ENCODE results near the gene S100A2. TPM values are rescaled to one million over a fixed set of nuclear protein-coding genes. Genes with fewer than 3 reads are reported as not detected.
"Not testable (repeated sequence)": the region's sequence is repeated elsewhere in the genome, so short reads cannot be mapped to it uniquely, and the experiment has no call there.

Gene S100A2
- total RNA-seq, 4 donors from 2014 or later = 949 to 3,544 (median 1,180) TPM

GRCh38 chr1:153587314-153587713 lies 21.7 kb upstream of the S100A2 start:
- intact Hi-C loops (cut with DNase I) = no loop called here
- 76 to 82% methylated on average over 5 of the region's 5 CpGs for WGBS, 2 donors
- H3K36me3 ChIP-seq = no peaks in the 10 kb centered on the region
- no peak for DNase-seq
- H3K27me3 ChIP-seq = no peaks in the 10 kb centered on the region
- TF ChIP-seq POLR2A (IDR thresholded peaks at IDR 0.05) = no peak
- TF ChIP-seq CTCF (IDR thresholded peaks at IDR 0.05) = no peak
- no peaks in the 10 kb centered on the region for H3K9me3 ChIP-seq
- no peaks in the 10 kb centered on the region for H3K4me1 ChIP-seq
- H3K27ac ChIP-seq = no peak overlapping the region
- H3K4me3 ChIP-seq = no peak overlapping the region

DNA sequence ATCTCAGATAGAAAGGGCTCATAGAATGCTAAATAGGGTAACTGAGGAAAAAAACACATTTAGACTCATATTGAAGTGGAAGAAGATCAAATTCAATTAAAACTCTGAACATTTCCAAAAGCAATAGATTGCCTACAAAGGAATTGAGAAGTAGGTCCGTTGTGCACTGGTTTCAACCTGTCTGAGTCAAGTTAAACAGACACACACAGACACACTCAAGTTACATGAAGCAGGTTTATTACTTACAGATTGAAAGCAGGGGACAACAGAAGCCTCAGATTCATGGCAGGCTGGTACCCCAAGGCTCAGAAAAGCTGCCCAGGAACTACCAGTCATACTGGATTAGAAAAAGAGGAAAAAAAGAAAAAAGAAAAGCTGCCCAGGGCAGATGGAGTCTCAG lies 20.7 kb upstream of the S100A2 start:
- Histone ChIP-seq H3K4me3 (no peak overlapping the region), H3K27me3 (no peaks in the 10 kb centered on the region), H3K4me1 (no peaks in the 10 kb centered on the region), H3K27ac (no peak overlapping the region), H3K36me3 (no peaks in the 10 kb centered on the region), H3K9me3 (no peaks in the 10 kb centered on the region)
- no peak for DNase-seq
- WGBS, 2 donors = 45 to 55% methylated on average over 1 of the region's 1 CpG
- intact Hi-C loops (cut with DNase I) = no loop called here
- TF ChIP-seq POLR2A (IDR thresholded peaks at IDR 0.05) (no peak), CTCF (IDR thresholded peaks at IDR 0.05) (no peak)

DNA sequence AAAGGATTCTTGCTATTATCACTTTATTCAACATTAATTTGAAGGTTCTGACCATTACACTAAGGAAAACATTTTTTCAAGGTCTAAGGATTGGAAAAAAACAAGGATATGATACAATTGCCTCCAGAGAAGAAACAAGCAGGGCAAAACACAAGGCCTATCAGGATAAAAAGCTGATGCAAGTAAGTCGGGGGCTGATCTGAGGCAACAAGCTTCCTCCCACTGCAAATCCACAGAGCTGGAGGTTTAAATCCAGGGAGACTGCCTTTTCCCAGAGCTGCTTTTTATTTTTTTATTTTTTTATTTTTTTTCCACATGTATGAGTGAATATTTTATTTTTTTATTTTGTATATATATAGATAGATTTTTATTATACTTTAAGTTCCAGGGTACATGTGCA lies 19.4 kb upstream of the S100A2 start:
- Histone ChIP-seq H3K27ac (no peak overlapping the region), H3K4me1 (no peaks in the 10 kb centered on the region), H3K9me3 (no peaks in the 10 kb centered on the region), H3K4me3 (no peak overlapping the region), H3K27me3 (no peaks in the 10 kb centered on the region), H3K36me3 (no peaks in the 10 kb centered on the region)
- 80 to 82% methylated on average over 1 of the region's 1 CpG for WGBS, 2 donors
- DNase-seq = no peak
- TF ChIP-seq CTCF (IDR thresholded peaks at IDR 0.05) (no peak), POLR2A (IDR thresholded peaks at IDR 0.05) (no peak)
- intact Hi-C loops (cut with DNase I) = no loop called here

DNA sequence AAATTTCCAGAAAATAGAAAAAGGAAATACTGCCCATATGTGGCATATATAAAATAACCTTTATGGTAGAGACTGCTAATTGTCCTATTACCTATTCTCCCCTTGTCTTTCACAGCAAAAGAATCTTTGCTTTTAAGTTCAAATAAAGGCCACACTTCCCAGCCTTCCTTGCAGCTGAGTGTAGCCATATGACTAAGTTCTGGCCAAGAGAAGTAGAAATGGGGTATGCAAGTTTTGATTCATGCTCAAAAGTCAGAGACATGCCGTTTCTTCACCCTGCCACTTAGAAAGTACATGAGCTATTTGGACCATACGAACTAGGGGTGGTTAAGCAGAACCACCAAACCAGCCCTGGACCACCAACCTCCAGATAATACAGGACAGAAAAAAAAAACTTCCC lies 18.3 kb upstream of the S100A2 start:
- H3K4me3 ChIP-seq = no peak overlapping the region
- H3K9me3 ChIP-seq = no peaks in the 10 kb centered on the region
- no peak overlapping the region for H3K27ac ChIP-seq
- no peaks in the 10 kb centered on the region for H3K36me3 ChIP-seq
- WGBS, 2 donors = 63 to 70% methylated on average over 1 to 2 of the region's 2 CpGs
- H3K27me3 ChIP-seq = no peaks in the 10 kb centered on the region
- DNase-seq = no peak
- intact Hi-C loops (cut with DNase I) = no loop called here
- TF ChIP-seq POLR2A (IDR thresholded peaks at IDR 0.05) (no peak), CTCF (IDR thresholded peaks at IDR 0.05) (no peak)
- no peaks in the 10 kb centered on the region for H3K4me1 ChIP-seq

DNA sequence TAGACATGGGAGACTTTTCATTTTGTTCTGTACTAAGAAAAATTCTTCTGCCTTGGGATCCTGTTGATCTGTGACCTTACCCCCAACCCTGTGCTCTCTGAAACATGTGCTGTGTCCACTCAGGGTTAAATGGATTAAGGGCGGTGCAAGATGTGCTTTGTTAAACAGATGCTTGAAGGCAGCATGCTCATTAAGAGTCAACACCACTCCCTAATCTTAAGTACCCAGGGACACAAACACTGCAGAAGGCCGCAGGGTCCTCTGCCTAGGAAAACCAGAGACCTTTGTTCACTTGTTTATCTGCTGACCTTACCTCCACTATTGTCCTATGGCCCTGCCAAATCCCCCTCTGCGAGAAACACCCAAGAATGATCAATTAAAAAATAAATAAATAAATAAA lies 17.9 kb upstream of the S100A2 start:
- 67% methylated on average over 1 of the region's 3 CpGs; no CpG with 5 or more reads in 1 of the 2 donors for WGBS, 2 donors
- H3K27me3 ChIP-seq; H3K4me1 ChIP-seq; H3K9me3 ChIP-seq; DNase-seq; H3K36me3 ChIP-seq; H3K4me3 ChIP-seq; H3K27ac ChIP-seq; intact Hi-C loops (cut with DNase I): not testable (repeated sequence)

DNA sequence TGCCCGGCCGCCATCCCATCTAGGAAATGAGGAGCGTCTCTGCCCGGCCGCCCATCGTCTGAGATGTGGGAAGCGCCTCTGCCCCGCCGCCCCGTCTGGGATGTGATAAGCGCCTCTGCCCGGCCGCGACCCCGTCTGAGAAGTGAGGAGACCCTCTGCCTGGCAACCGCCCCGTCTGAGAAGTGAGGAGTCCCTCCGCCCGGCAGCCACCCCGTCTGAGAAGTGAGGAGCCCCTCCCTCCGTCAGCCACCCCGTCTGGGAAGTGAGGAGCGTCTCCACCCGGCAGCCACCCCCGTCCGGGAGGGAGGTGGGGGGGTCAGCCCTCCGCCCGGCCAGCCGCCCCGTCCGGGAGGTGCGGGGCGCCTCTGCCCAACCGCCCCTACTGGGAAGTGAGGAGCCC lies 17.2 kb upstream of the S100A2 start:
- DNase-seq; intact Hi-C loops (cut with DNase I): not testable (repeated sequence)
- no CpG with 5 or more reads among the region's 34 CpGs for WGBS, 2 donors

More for the DNA sequence above, 17.2 kb upstream of the S100A2 start:
- not testable (repeated sequence) for H3K9me3 ChIP-seq, H3K27me3 ChIP-seq, H3K36me3 ChIP-seq, H3K27ac ChIP-seq, H3K4me1 ChIP-seq, H3K4me3 ChIP-seq

Measured in esophagus squamous epithelium (tissue), 5 donors.